Retinal pigment epithelial cell (primary cell): ENCODE data around the gene BMP8A.
"Not testable (repeated sequence)": the region's sequence is repeated elsewhere in the genome, so short reads cannot be mapped to it uniquely, and the experiment has no call there.

Experiments
- DNase-seq: peaks from one replicate; pipeline ENCODE4 v3.0.0-alpha.2; 2010; ENCODE audit warnings: low read depth
- H3K4me3 ChIP-seq: 2 replicates; pipeline ENCODE4 v1.5.1; 2011; ENCODE audit warnings: mild to moderate bottlenecking, low read length, control low read depth, moderate library complexity
- CTCF ChIP-seq: conservative IDR thresholded peaks from 2 replicates; pipeline ENCODE4 v1.5.1; 2011; ENCODE audit warnings: low read depth, low read length, control low read depth, inconsistent platforms

Gene BMP8A

DNA sequence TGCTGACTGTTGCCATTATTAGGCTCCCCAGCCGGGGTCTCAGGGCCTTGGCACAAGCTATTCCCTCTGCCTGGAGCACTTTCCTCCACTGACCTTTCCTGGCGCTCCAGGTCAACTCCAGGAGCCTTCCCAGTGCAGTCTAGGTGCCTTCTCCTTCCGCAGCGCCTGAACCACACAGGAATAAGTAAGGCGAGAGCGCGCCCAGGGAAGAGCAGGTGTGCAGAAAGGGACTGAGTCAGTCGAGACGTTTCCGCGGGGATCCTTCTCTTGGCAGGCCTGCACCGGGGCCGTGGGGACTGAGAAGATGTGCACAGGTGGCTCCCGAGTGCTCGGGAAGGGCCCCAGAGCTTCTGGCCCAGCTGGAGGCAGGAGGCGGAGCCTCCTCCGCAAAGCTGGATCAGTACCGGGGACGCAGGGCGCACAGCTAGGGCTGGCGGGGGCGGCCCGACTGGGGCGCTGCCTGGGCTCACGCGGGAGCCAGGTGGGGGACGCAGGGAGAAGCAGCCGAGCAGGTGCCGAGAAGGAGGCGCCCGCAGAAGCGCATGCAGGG is 765 bp upstream of the BMP8A start:
- H3K4me3 ChIP-seq = no peak overlapping the region
- no peak for DNase-seq
- TF ChIP-seq CTCF = no peak

GRCh38 chr1:39492118-39493042 is 944 bp downstream of the BMP8A start:
- not testable (repeated sequence) for DNase-seq, H3K4me3 ChIP-seq

DNA sequence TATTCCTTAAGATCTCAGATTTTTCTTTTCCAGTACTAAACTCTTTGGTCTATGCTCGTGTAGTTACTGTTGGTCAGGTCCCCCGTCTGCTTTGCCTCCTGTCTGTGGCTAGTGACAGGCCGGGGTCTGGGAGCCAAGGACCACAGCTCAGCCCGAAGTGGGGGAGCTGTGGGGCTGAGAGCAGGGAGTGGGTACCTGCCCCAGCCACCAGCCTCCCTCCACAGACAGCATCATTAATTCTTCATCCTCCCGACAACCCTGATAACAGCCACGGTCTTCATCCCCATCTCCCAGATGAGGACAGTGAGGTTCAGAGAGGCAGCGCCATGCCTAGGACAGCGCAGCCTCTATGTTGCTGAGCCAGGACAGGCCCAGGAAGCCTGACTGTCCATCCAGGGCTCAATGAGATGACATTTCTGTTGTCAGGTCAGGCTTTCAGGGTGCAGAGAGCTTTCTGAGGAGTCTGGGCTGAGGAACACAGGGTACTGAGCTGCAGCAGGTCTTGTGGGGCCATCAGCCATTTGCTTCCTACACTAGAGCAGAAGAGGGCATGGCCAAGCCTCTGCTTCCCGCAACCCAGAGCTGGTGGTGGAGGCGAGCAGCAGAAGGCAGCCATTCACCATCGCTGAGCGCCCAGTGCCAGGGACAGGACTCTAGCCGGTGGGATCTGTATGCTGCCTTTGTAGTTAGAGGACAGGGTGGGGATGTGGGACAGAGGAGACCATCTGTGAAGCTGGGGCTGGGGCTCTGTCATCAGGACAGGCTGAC is 1.8 kb downstream of the BMP8A start:
- not testable (repeated sequence) for DNase-seq, H3K4me3 ChIP-seq

- DNase-seq = no peak
- no peak overlapping the region for H3K4me3 ChIP-seq
- TF ChIP-seq CTCF = no peak
These were observed 3.4 kb downstream of the BMP8A start for GRCh38 chr1:39494671-39495410.

GRCh38 chr1:39496520-39496919 is 5.1 kb downstream of the BMP8A start:
- DNase-seq, H3K4me3 ChIP-seq: not testable (repeated sequence)

GRCh38 chr1:39497585-39497984 is 6.1 kb downstream of the BMP8A start:
- DNase-seq = no peak
- H3K4me3 ChIP-seq = no peak overlapping the region
- TF ChIP-seq CTCF = no peak

- not testable (repeated sequence) for DNase-seq, H3K4me3 ChIP-seq
These were observed 6.8 kb downstream of the BMP8A start for GRCh38 chr1:39498096-39498710.

- not testable (repeated sequence) for DNase-seq, H3K4me3 ChIP-seq
These were observed 7.4 kb downstream of the BMP8A start for GRCh38 chr1:39498821-39499220.

- no peak overlapping the region for H3K4me3 ChIP-seq
- TF ChIP-seq CTCF = no peak
- DNase-seq = no peak
These were observed 8.2 kb downstream of the BMP8A start for GRCh38 chr1:39499668-39500067.
